Measurements from ENCODE around the gene KDM2B. TPM values are rescaled to one million over a fixed set of nuclear protein-coding genes. Genes with fewer than 3 reads are reported as not detected.
A peak's percentile ranks its signal among the peaks of the same experiment; 100 is the strongest.

Gene KDM2B
- total RNA-seq (2014; rRNA removed; shearing (Covaris generic)): 43.8 and 73.4 TPM in 2 replicates

- in situ Hi-C loops (cut with HindIII; ENCODE audit: low sequenced_read_pairs): no loop called here
- DNase-seq (ENCODE audit: low spot score): peak; percentile 79
Observed at GRCh38 chr12:121580959-121581685, at the start of gene KDM2B. TSS of gene KDM2B (minus strand) at chr12:121581023. CDS start at chr12:121580911, 112 bp downstream.

GRCh38 chr12:121628536-121628935 lies 47.7 kb upstream of the KDM2B start:
- in situ Hi-C loops (cut with HindIII; ENCODE audit: low sequenced_read_pairs): no loop called here
- DNase-seq (ENCODE audit: low spot score): no peak

GRCh38 chr12:121628037-121628436 lies 47.2 kb upstream of the KDM2B start:
- DNase-seq (ENCODE audit: low spot score): no peak
- in situ Hi-C loops (cut with HindIII; ENCODE audit: low sequenced_read_pairs): no loop called here

- DNase-seq (ENCODE audit: low spot score): peak; percentile 36
- in situ Hi-C loops (cut with HindIII; ENCODE audit: low sequenced_read_pairs): no loop called here
Observed at GRCh38 chr12:121626853-121627640, 46.2 kb upstream of the KDM2B start.

GRCh38 chr12:121626087-121626852 lies 45.4 kb upstream of the KDM2B start, which contains the start of gene ORAI1:
TSS of gene ORAI1 (plus strand) at chr12:121626530.
- in situ Hi-C loops (cut with HindIII; ENCODE audit: low sequenced_read_pairs): no loop called here
- DNase-seq (ENCODE audit: low spot score): peak; percentile 82

- in situ Hi-C loops (cut with HindIII; ENCODE audit: low sequenced_read_pairs): no loop called here
- no peak for DNase-seq (ENCODE audit: low spot score)
Observed at GRCh38 chr12:121620333-121620891, 39.6 kb upstream of the KDM2B start.

- in situ Hi-C loops (cut with HindIII; ENCODE audit: low sequenced_read_pairs): no loop called here
Observed at GRCh38 chr12:121618659-121619233, 37.9 kb upstream of the KDM2B start.

GRCh38 chr12:121614872-121615467 lies 34.1 kb upstream of the KDM2B start:
- in situ Hi-C loops (cut with HindIII; ENCODE audit: low sequenced_read_pairs): no loop called here
- DNase-seq (ENCODE audit: low spot score): no peak

More at GRCh38 chr12:121618659-121619233, 37.9 kb upstream of the KDM2B start:
- DNase-seq (ENCODE audit: low spot score): no peak

- in situ Hi-C loops (cut with HindIII; ENCODE audit: low sequenced_read_pairs): no loop called here
- DNase-seq (ENCODE audit: low spot score): no peak
Observed at GRCh38 chr12:121613462-121613861, 32.6 kb upstream of the KDM2B start.

GRCh38 chr12:121611306-121611705 lies 30.5 kb upstream of the KDM2B start:
- DNase-seq (ENCODE audit: low spot score): peak; percentile 36
- in situ Hi-C loops (cut with HindIII; ENCODE audit: low sequenced_read_pairs): no loop called here

- in situ Hi-C loops (cut with HindIII; ENCODE audit: low sequenced_read_pairs): no loop called here
- DNase-seq (ENCODE audit: low spot score): peak; percentile 35
Observed at GRCh38 chr12:121610239-121611149, 29.7 kb upstream of the KDM2B start.

GRCh38 chr12:121608301-121608700 lies 27.5 kb upstream of the KDM2B start:
- in situ Hi-C loops (cut with HindIII; ENCODE audit: low sequenced_read_pairs): no loop called here
- no peak for DNase-seq (ENCODE audit: low spot score)

GRCh38 chr12:121603581-121603980 lies 22.8 kb upstream of the KDM2B start:
- no peak for DNase-seq (ENCODE audit: low spot score)
- in situ Hi-C loops (cut with HindIII; ENCODE audit: low sequenced_read_pairs): no loop called here

GRCh38 chr12:121602766-121603165 lies 21.9 kb upstream of the KDM2B start:
- in situ Hi-C loops (cut with HindIII; ENCODE audit: low sequenced_read_pairs): no loop called here
- no peak for DNase-seq (ENCODE audit: low spot score)

GRCh38 chr12:121600702-121601336 lies 20.0 kb upstream of the KDM2B start:
- no peak for DNase-seq (ENCODE audit: low spot score)

GRCh38 chr12:121596526-121596925 lies 15.7 kb upstream of the KDM2B start:
- DNase-seq (ENCODE audit: low spot score): no peak
- in situ Hi-C loops (cut with HindIII; ENCODE audit: low sequenced_read_pairs): no loop called here

More at GRCh38 chr12:121600702-121601336, 20.0 kb upstream of the KDM2B start:
- in situ Hi-C loops (cut with HindIII; ENCODE audit: low sequenced_read_pairs): no loop called here

GRCh38 chr12:121595520-121595919 lies 14.7 kb upstream of the KDM2B start:
- in situ Hi-C loops (cut with HindIII; ENCODE audit: low sequenced_read_pairs): no loop called here
- DNase-seq (ENCODE audit: low spot score): no peak
